Trophoblast cell (in vitro differentiated cells and primary cell): Measurements from ENCODE around the gene SLC23A2.
"Not testable (repeated sequence)": the region's sequence is repeated elsewhere in the genome, so short reads cannot be mapped to it uniquely, and the experiment has no call there.

Experiments used
- DNase-seq, 2 donors: peaks; one replicate each; pipeline ENCODE4 v3.0.0-alpha.2; 2016
- H2AFZ ChIP-seq: 2 replicates; pipeline ENCODE4 v1.6.1; 2013; ENCODE audit warnings: low read length, moderate library complexity, mild to moderate bottlenecking; ENCODE audit not compliant: insufficient read depth, poor library complexity
- H2AK5ac ChIP-seq: 2 replicates; pipeline ENCODE4 v1.6.1; 2013; ENCODE audit warnings: mild to moderate bottlenecking, low read length
- H2BK120ac ChIP-seq: 2 replicates; pipeline ENCODE4 v1.6.1; 2013; ENCODE audit warnings: low read length, mild to moderate bottlenecking, moderate library complexity; ENCODE audit not compliant: insufficient read depth, poor library complexity
- H2BK12ac ChIP-seq: 2 replicates; pipeline ENCODE4 v1.6.1; 2013; ENCODE audit warnings: mild to moderate bottlenecking, low read length, moderate library complexity
- H2BK5ac ChIP-seq: 2 replicates; pipeline ENCODE4 v1.6.1; 2013; ENCODE audit warnings: low read length, low read depth, moderate library complexity, mild to moderate bottlenecking; ENCODE audit not compliant: poor library complexity
- H3K14ac ChIP-seq: 2 replicates; pipeline ENCODE4 v1.6.1; 2013; ENCODE audit warnings: mild to moderate bottlenecking, low read length
- H3K18ac ChIP-seq: 2 replicates; pipeline ENCODE4 v1.6.1; 2013; ENCODE audit warnings: mild to moderate bottlenecking, low read length
- H3K23ac ChIP-seq: 2 replicates; pipeline ENCODE4 v1.6.1; 2013; ENCODE audit warnings: low read length
- H3K27ac ChIP-seq: 2 replicates; pipeline ENCODE4 v1.5.1; 2013; ENCODE audit warnings: low read depth, mild to moderate bottlenecking, inconsistent platforms, low read length, moderate library complexity
- H3K27me3 ChIP-seq: 2 replicates; pipeline ENCODE4 v1.6.1; 2013; ENCODE audit warnings: inconsistent platforms, mild to moderate bottlenecking, low read length, moderate library complexity; ENCODE audit not compliant: insufficient read depth
- H3K36me3 ChIP-seq, 2 experiments: 1 replicate in 1 of 2; 2 replicates in 1 of 2; pipeline ENCODE4 v1.6.1; 2013; ENCODE audit warnings: low read length in 2 of 2, mild to moderate bottlenecking in 2 of 2, moderate library complexity in 1 of 2; ENCODE audit not compliant: insufficient read depth in 2 of 2, control insufficient read depth in 1 of 2
- H3K4ac ChIP-seq: 2 replicates; pipeline ENCODE4 v1.6.1; 2013; ENCODE audit warnings: low read depth, mild to moderate bottlenecking, low read length, moderate library complexity
- H3K4me1 ChIP-seq, 2 experiments: 1 replicate in 1 of 2; 2 replicates in 1 of 2; pipeline ENCODE4 v1.6.1; 2013; ENCODE audit warnings: low read length in 2 of 2, mild to moderate bottlenecking in 2 of 2, moderate library complexity in 1 of 2; ENCODE audit not compliant: insufficient read depth in 2 of 2, control insufficient read depth in 1 of 2
- H3K4me2 ChIP-seq: 2 replicates; pipeline ENCODE4 v1.6.1; 2013; ENCODE audit warnings: inconsistent platforms, mild to moderate bottlenecking, low read length, moderate library complexity
- H3K4me3 ChIP-seq: 2 replicates; pipeline ENCODE4 v1.5.1; 2013; ENCODE audit warnings: mild to moderate bottlenecking, low read depth, low read length, inconsistent platforms
- H3K79me1 ChIP-seq: one replicate; pipeline ENCODE4 v1.6.1; 2013; ENCODE audit warnings: low read length
- H3K79me2 ChIP-seq: 2 replicates; pipeline ENCODE4 v1.6.1; 2013; ENCODE audit warnings: low read length, mild to moderate bottlenecking; ENCODE audit not compliant: control insufficient read depth, insufficient read depth, poor library complexity
- H3K9ac ChIP-seq: 2 replicates; pipeline ENCODE4 v1.6.1; 2013; ENCODE audit warnings: mild to moderate bottlenecking, low read length
- H3K9me3 ChIP-seq: 2 replicates; pipeline ENCODE4 v1.6.1; 2013; ENCODE audit warnings: low read depth, mild to moderate bottlenecking, control low read depth, inconsistent platforms, low read length; ENCODE audit not compliant: insufficient read depth
- H4K12ac ChIP-seq: 2 replicates; pipeline ENCODE4 v1.6.1; 2013; ENCODE audit warnings: low read depth, mild to moderate bottlenecking, low read length, moderate library complexity
- H4K8ac ChIP-seq: 2 replicates; pipeline ENCODE4 v1.6.1; 2013; ENCODE audit warnings: low read depth, mild to moderate bottlenecking, low read length, moderate library complexity
- H4K91ac ChIP-seq: one replicate; pipeline ENCODE4 v1.6.1; 2013; ENCODE audit warnings: low read depth, mild to moderate bottlenecking, low read length, moderate library complexity
- WGBS: extraction: QIAGEN DNeasy Blood & Tissue Kit; methylation state at CpG from one replicate; pipeline ENCODE4 v1.1.7; 2013; ENCODE audit warnings: missing lambda C conversion rate; ENCODE audit not compliant: insufficient read length, insufficient coverage; ENCODE audit errors: extremely low coverage; 5-methylcytosine and 5-hydroxymethylcytosine counted together

Gene SLC23A2

DNA sequence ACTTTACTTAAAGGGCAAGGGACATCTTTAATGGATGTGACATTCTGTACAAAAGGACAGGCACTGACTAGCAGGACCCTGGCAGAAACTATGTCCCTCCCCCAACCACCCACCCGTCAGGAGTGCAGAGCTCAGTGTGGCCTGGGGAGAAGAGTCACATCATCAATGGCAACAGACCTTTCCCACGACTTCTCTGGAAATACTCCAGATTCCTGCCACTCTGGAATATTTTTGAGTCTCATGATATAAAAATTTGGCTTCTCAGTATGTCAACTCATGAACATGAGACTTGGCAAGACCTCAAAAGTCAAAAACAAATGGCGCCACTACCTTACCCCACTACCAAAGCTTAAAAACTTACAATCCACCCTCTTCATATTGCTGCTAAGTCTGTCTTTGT, 118.3 kb downstream of the SLC23A2 start:
- Histone ChIP-seq H3K79me1 (no peaks in the 10 kb centered on the region), H3K27me3 (no peaks in the 10 kb centered on the region), H2AFZ (no peak overlapping the region), H3K23ac (no peak overlapping the region), H3K27ac (no peak overlapping the region), H2BK120ac (no peak overlapping the region), H2AK5ac (no peak overlapping the region), H4K8ac (no peak overlapping the region), H3K4me2 (no peak overlapping the region), H3K4me3 (no peak overlapping the region), H2BK5ac (no peak overlapping the region), H3K4me1 (no peaks in the 10 kb centered on the region), H3K36me3 (peaks cover 2 to 5% of the 10 kb centered on the region in 2 experiments), H4K12ac (no peak overlapping the region), H2BK12ac (no peak overlapping the region), H3K9ac (no peak overlapping the region), H3K18ac (no peak overlapping the region), H3K4ac (no peak overlapping the region), H3K79me2 (no peaks in the 10 kb centered on the region), H4K91ac (no peak overlapping the region), H3K9me3 (no peaks in the 10 kb centered on the region), H3K14ac (no peak overlapping the region)
- DNase-seq = no peak
- WGBS = no CpG with 5 or more reads among the region's 3 CpGs

DNA sequence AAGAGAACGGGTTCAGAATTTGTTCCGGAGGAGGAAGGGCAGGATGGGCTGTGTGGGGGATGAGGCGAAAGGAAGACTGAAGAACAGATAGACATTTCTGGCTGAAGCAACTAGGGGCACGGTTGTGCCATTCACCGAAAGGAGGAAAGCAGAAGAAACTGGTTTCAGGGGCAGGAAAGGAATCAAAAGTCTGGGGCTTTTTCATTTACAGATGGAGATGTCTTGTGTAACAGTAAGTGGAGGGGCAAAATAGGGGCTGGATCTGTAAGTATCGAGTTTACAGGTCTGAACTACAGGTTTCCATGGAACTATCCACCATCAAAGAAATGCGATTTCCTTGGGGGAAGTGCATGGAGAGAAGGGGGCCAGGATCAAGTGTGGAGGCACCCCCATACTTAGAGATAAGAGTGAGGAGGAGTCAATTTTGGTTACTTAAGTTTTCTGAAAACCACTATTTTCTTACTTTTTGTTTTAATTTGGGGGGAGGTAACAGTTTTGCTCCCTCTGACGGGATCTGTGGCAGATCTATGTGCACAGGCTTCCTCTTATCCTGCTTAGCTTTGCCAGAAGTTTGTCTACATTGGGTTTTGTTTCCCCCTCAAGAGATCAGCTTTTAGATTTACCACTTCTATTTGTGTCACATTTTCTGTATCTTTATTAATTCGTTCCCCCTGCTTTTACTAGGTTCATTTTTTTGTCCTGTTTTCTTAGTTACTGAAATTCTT, 120.1 kb downstream of the SLC23A2 start:
- Histone ChIP-seq H2AFZ (no peak overlapping the region), H3K4me3 (no peak overlapping the region), H3K27me3 (no peaks in the 10 kb centered on the region), H2BK5ac (no peak overlapping the region), H4K12ac (no peak overlapping the region), H3K4me1 (no peaks in the 10 kb centered on the region), H3K79me2 (no peaks in the 10 kb centered on the region), H3K9me3 (no peaks in the 10 kb centered on the region), H2AK5ac (no peak overlapping the region), H3K79me1 (no peaks in the 10 kb centered on the region), H3K14ac (no peak overlapping the region), H2BK120ac (no peak overlapping the region), H3K4me2 (no peak overlapping the region), H4K91ac (no peak overlapping the region), H3K27ac (no peak overlapping the region), H3K18ac (no peak overlapping the region), H3K9ac (no peak overlapping the region), H4K8ac (no peak overlapping the region), H2BK12ac (no peak overlapping the region), H3K36me3 (peaks cover 2 to 5% of the 10 kb centered on the region in 2 experiments), H3K4ac (no peak overlapping the region), H3K23ac (no peak overlapping the region)
- DNase-seq = no peak
- no CpG with 5 or more reads among the region's 9 CpGs for WGBS

DNA sequence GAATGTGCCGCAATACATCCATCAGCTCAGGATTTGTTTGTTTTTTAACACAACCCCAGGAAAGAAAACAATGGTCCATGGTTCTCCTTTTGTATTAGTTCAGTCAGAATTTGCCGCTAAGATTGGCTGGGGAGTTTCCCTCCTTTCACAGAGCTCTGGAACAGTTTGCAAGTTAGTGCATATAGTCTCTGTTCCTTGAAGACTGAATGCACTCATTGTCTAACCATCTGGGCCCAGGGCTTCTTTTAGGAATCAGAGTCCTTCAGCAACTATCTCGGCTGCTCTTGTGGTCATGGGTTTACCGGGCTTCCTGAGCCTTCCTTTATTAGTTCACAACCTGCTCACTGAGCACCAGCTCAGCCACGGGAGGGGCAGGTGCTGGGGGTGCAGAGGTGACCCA, 121.3 kb downstream of the SLC23A2 start:
- H2AFZ ChIP-seq = no peak overlapping the region
- no peak overlapping the region for H2AK5ac ChIP-seq
- no peak overlapping the region for H3K4me2 ChIP-seq
- no peak overlapping the region for H4K12ac ChIP-seq
- H3K4ac ChIP-seq = no peak overlapping the region
- no peaks in the 10 kb centered on the region for H3K79me1 ChIP-seq
- H3K18ac ChIP-seq = no peak overlapping the region
- no peaks in the 10 kb centered on the region for H3K79me2 ChIP-seq
- H3K4me1 ChIP-seq = no peaks in the 10 kb centered on the region
- no peaks in the 10 kb centered on the region for H3K27me3 ChIP-seq
- no peak overlapping the region for H4K8ac ChIP-seq
- no peak overlapping the region for H3K9ac ChIP-seq
- no peak overlapping the region for H4K91ac ChIP-seq
- no peak overlapping the region for H2BK120ac ChIP-seq
- H3K36me3 ChIP-seq = peaks cover 2 to 11% of the 10 kb centered on the region in 2 experiments
- no peak for DNase-seq
- no peak overlapping the region for H2BK12ac ChIP-seq
- H3K14ac ChIP-seq = no peak overlapping the region
- WGBS = no CpG with 5 or more reads among the region's 5 CpGs
- no peak overlapping the region for H3K23ac ChIP-seq
- no peak overlapping the region for H3K27ac ChIP-seq
- no peak overlapping the region for H3K4me3 ChIP-seq
- no peak overlapping the region for H2BK5ac ChIP-seq
- no peaks in the 10 kb centered on the region for H3K9me3 ChIP-seq

DNA sequence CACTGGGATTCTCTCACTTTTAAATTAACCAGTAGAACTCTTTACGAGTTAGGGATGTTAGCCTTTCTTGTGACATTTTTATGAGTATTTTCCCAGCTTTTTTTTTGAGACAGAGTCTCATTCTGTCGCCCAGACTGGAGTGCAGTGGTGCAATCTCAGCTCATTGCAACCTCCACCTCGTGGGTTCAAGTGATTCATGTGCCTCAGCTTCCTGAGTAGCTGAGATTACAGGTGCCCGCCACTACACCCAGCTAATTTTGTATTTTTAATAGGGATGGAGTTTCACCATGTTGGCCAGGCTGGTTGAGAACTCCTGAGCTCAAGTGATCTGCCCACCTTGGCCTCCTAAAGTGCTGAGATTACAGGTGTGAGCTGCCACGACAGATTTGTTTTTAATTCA, 123.2 kb downstream of the SLC23A2 start:
- not testable (repeated sequence) for H3K9me3 ChIP-seq, H3K23ac ChIP-seq, H3K4me1 ChIP-seq, H3K27me3 ChIP-seq, H3K4ac ChIP-seq, H3K18ac ChIP-seq, DNase-seq, H3K79me2 ChIP-seq, H4K12ac ChIP-seq, H3K4me3 ChIP-seq, H3K14ac ChIP-seq, H2BK5ac ChIP-seq, H3K9ac ChIP-seq, H2BK12ac ChIP-seq, H2AFZ ChIP-seq, H3K4me2 ChIP-seq, H3K79me1 ChIP-seq, H4K91ac ChIP-seq, H3K27ac ChIP-seq, H2AK5ac ChIP-seq, H4K8ac ChIP-seq, H2BK120ac ChIP-seq
- no CpG with 5 or more reads among the region's 5 CpGs for WGBS
- peaks cover 4 to 16% of the 10 kb centered on the region in 2 experiments for H3K36me3 ChIP-seq
